ENCODE results near the gene CGRRF1. TPM values are rescaled to one million over a fixed set of nuclear protein-coding genes. Genes with fewer than 3 reads are reported as not detected.

Gene CGRRF1
- total and polyA plus RNA-seq, 2 of the 13 experiments (the other 11 are each of a cell fraction or from before 2014, with no cell fraction given) = 16.8 to 18.2 TPM

DNA sequence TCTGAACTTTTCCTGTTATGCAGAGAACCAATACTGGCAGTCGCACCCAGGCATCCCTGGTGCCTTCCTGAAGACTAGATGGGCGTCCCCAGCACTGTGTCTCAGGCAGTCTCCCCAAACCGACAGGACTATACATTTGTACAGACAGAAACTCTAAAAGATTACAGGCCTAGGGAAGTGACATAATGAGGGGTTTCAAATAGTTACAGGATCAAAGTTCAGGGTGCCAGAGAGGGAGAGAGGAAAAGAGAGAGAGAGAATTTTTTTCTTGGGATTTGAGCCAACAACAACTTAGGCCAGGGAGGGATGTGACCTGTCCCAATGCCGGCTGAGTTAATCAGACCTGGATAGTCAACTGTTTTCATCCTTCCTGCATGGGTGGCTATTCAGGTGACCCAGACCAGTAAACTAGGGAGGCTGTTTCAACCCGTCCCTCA is 11.6 kb upstream of the CGRRF1 start (continued):
- TF ChIP-seq, protein P1, sequence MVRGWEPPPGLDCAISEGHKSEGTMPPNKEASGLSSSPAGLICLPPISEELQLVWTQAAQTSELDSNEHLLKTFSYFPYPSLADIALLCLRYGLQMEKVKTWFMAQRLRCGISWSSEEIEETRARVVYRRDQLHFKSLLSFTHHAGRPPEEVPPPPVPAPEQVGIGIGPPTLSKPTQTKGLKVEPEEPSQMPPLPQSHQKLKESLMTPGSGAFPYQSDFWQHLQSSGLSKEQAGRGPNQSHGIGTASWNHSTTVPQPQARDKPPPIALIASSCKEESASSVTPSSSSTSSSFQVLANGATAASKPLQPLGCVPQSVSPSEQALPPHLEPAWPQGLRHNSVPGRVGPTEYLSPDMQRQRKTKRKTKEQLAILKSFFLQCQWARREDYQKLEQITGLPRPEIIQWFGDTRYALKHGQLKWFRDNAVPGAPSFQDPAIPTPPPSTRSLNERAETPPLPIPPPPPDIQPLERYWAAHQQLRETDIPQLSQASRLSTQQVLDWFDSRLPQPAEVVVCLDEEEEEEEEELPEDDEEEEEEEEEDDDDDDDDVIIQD (CRISPR knock-in tag; IDR thresholded peaks at IDR 0.05; ENCODE audit: low read depth) = 0 out of 2 replicates have a peak, but pooled peaks have one; percentile 24
- TF ChIP-seq ZNF510 (CRISPR knock-in tag; IDR thresholded peaks at IDR 0.05; ENCODE audit: low read depth) = no peak
- TF ChIP-seq KAT8 (CRISPR knock-in tag; IDR thresholded peaks at IDR 0.05) = peak; percentile 55; the same call in 1 of the 2 replicates
- TF ChIP-seq ZNF24 (IDR thresholded peaks at IDR 0.05) = no peak
- no peak for TF ChIP-seq CAMTA2 (CRISPR knock-in tag; IDR thresholded peaks at IDR 0.05; ENCODE audit: borderline replicate concordance)
- no peak for TF ChIP-seq SALL2 (CRISPR knock-in tag; IDR thresholded peaks at IDR 0.05)
- no peak for TF ChIP-seq CCAR2 (optimal IDR thresholded peaks at IDR 0.05; ENCODE audit: low read depth, low read length)
- peak; percentile 54 for TF ChIP-seq ZFX (CRISPR knock-in tag; IDR thresholded peaks at IDR 0.05; ENCODE audit: low read depth)
- TF ChIP-seq ZKSCAN8 (CRISPR knock-in tag; IDR thresholded peaks at IDR 0.05; ENCODE audit: borderline replicate concordance) = 0 out of 2 replicates have a peak, but pooled peaks have one; percentile 38
- no peak for TF ChIP-seq ZNF383 (CRISPR knock-in tag; IDR thresholded peaks at IDR 0.05; ENCODE audit: borderline replicate concordance)
- TF ChIP-seq ZSCAN20 (CRISPR knock-in tag; IDR thresholded peaks at IDR 0.05; ENCODE audit: borderline replicate concordance) = 0 out of 2 replicates have a peak, but pooled peaks have one; percentile 26
- no peak for TF ChIP-seq ZNF713 (CRISPR knock-in tag; IDR thresholded peaks at IDR 0.05)
- TF ChIP-seq SRY (CRISPR knock-in tag; IDR thresholded peaks at IDR 0.05) = no peak
- TF ChIP-seq HHEX (CRISPR knock-in tag; IDR thresholded peaks at IDR 0.05) = no peak
- TF ChIP-seq, protein P2, sequence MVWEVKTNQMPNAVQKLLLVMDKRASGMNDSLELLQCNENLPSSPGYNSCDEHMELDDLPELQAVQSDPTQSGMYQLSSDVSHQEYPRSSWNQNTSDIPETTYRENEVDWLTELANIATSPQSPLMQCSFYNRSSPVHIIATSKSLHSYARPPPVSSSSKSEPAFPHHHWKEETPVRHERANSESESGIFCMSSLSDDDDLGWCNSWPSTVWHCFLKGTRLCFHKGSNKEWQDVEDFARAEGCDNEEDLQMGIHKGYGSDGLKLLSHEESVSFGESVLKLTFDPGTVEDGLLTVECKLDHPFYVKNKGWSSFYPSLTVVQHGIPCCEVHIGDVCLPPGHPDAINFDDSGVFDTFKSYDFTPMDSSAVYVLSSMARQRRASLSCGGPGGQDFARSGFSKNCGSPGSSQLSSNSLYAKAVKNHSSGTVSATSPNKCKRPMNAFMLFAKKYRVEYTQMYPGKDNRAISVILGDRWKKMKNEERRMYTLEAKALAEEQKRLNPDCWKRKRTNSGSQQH (CRISPR knock-in tag; IDR thresholded peaks at IDR 0.05; ENCODE audit: low read depth) = no peak
- no peak for TF ChIP-seq ZNF749 (CRISPR knock-in tag; IDR thresholded peaks at IDR 0.05; ENCODE audit: borderline replicate concordance)
- TF ChIP-seq, protein P3, sequence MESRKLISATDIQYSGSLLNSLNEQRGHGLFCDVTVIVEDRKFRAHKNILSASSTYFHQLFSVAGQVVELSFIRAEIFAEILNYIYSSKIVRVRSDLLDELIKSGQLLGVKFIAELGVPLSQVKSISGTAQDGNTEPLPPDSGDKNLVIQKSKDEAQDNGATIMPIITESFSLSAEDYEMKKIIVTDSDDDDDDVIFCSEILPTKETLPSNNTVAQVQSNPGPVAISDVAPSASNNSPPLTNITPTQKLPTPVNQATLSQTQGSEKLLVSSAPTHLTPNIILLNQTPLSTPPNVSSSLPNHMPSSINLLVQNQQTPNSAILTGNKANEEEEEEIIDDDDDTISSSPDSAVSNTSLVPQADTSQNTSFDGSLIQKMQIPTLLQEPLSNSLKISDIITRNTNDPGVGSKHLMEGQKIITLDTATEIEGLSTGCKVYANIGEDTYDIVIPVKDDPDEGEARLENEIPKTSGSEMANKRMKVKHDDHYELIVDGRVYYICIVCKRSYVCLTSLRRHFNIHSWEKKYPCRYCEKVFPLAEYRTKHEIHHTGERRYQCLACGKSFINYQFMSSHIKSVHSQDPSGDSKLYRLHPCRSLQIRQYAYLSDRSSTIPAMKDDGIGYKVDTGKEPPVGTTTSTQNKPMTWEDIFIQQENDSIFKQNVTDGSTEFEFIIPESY (CRISPR knock-in tag; IDR thresholded peaks at IDR 0.05) = no peak
- no peak for TF ChIP-seq ZNF772 (CRISPR knock-in tag; IDR thresholded peaks at IDR 0.05)
- TF ChIP-seq AKAP8 (CRISPR knock-in tag; IDR thresholded peaks at IDR 0.05) = no peak
- TF ChIP-seq, protein P4, sequence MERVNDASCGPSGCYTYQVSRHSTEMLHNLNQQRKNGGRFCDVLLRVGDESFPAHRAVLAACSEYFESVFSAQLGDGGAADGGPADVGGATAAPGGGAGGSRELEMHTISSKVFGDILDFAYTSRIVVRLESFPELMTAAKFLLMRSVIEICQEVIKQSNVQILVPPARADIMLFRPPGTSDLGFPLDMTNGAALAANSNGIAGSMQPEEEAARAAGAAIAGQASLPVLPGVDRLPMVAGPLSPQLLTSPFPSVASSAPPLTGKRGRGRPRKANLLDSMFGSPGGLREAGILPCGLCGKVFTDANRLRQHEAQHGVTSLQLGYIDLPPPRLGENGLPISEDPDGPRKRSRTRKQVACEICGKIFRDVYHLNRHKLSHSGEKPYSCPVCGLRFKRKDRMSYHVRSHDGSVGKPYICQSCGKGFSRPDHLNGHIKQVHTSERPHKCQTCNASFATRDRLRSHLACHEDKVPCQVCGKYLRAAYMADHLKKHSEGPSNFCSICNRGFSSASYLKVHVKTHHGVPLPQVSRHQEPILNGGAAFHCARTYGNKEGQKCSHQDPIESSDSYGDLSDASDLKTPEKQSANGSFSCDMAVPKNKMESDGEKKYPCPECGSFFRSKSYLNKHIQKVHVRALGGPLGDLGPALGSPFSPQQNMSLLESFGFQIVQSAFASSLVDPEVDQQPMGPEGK (CRISPR knock-in tag; IDR thresholded peaks at IDR 0.05) = peak; percentile 20; the same call in 1 of the 2 replicates
- no peak for TF ChIP-seq DR1 (CRISPR knock-in tag; IDR thresholded peaks at IDR 0.05)
- no peak for TF ChIP-seq ZNF275 (CRISPR knock-in tag; IDR thresholded peaks at IDR 0.05; ENCODE audit: borderline replicate concordance)
- no peak for TF ChIP-seq PAWR (CRISPR knock-in tag; IDR thresholded peaks at IDR 0.05; ENCODE audit: borderline replicate concordance)

Data from HepG2 (cell line).